Activated CD8-positive, alpha-beta T cell treated with anti-CD3 and anti-CD28 coated beads, Interleukin-2, amount 10 ng/mL, durations not matched to agents 7 days and 5 days (primary cell): ENCODE measurements around the gene PRRC2A. TPM values are rescaled to one million over a fixed set of nuclear protein-coding genes. Genes with fewer than 3 reads are reported as not detected.
A peak's percentile ranks its signal among the peaks of the same experiment; 100 is the strongest.

Source experiments
- ATAC-seq: fragments of 150-1000 bp; cut with Tn5 transposase; one replicate; pipeline ENCODE4 v1.10.0; 2021; ENCODE audit warnings: moderate library complexity
- CTCF ChIA-PET: fragments of 350-600 bp; sonication (Branson Sonifier 250); formaldehyde crosslinking; loops from one replicate; lab custom pipeline; 2021; ENCODE audit warnings: antibody characterized with exemption; lab: Charles Lee
- POLR2A ChIA-PET: fragments of 350-600 bp; sonication (Branson Sonifier 250); formaldehyde crosslinking; loops from one replicate; lab custom pipeline; 2021; ENCODE audit warnings: antibody characterized with exemption; lab: Charles Lee
- DNase-seq: peaks from one replicate; pipeline ENCODE4 v3.0.0-alpha.2; 2020
- H3K27ac Mint-ChIP-seq: one replicate; pipeline ENCODE4 v1.8.0; 2021; ENCODE audit warnings: mild to moderate bottlenecking, mixed read lengths
- H3K27me3 Mint-ChIP-seq: one replicate; pipeline ENCODE4 v1.8.0; 2021; ENCODE audit warnings: low read depth, mixed read lengths
- H3K36me3 Mint-ChIP-seq: one replicate; pipeline ENCODE4 v1.8.0; 2021; ENCODE audit warnings: low read depth, mixed read lengths
- H3K4me1 Mint-ChIP-seq: one replicate; pipeline ENCODE4 v1.8.0; 2021; ENCODE audit warnings: low read depth, mixed read lengths
- H3K4me3 Mint-ChIP-seq: one replicate; pipeline ENCODE4 v1.8.0; 2021; ENCODE audit warnings: mild to moderate bottlenecking, mixed read lengths
- H3K9me3 Mint-ChIP-seq: one replicate; pipeline ENCODE4 v1.8.0; 2022; ENCODE audit warnings: mixed read lengths; ENCODE audit not compliant: insufficient read depth
- total RNA-seq, 2 experiments: library from RNA; stranded (reverse); gene quantifications; one replicate each; pipeline ENCODE4 v1.2.3, GENCODE V29; 2021

PRRC2A gene
- total RNA-seq, 2 experiments from 2014 or later = 260 to 279 TPM

DNA sequence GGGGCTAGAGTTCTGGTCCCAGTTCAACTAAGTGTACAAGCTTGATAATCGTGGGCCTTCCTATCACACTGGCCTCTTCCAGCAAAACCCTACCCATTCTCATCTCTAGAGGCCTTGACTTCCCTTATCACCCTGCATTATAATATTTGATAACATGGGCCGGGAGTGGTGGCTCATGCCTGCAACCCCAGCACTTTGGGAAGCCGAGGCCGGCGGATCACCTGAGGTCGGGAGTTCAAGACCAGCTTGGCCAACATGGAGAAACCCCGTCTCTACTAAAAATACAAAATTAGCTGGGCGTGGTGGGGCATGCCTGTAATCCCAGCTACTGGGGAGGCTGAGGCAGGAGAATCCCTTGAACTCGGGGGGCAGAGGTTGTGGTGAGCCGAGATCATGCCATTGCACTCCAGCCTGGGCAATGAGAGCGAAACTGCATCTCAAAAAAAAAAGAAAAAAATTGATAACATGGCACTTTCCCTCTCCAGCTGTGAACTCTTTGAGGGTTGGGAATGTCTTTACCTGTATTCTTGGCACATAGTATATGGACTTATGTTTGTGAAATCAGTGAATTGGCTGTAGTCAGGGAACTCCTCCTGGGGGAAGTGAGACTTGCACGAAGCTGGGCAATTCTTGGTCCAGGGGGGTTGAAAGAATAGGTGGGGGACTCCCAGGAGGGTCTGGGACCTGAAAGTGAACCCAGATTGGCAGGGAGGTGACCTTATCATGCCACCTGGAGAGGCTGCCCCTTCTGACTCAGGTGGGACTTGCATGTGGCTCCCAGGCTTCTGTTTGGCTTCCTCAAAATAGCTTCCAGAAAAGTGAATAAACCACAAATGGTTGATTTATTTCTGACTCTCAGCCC lies 41.0 kb downstream of the PRRC2A start:
- H3K4me3 Mint-ChIP-seq = peak overlapping the region; percentile 91
- no peak for DNase-seq
- no peak for ATAC-seq
- H3K36me3 Mint-ChIP-seq = peaks cover 81% of the 10 kb centered on the region
- H3K4me1 Mint-ChIP-seq = peaks cover 80% of the 10 kb centered on the region
- ChIA-PET POLR2A (interaction anchor here (0.6 to 2.6 kb wide), 11 partner anchors 9 to 960 kb away, joined by 3 to 34 read pairs (median 4); partner anchors contain the start of genes ABHD16A, BAG6, CLIC1 and DDX39B), CTCF (interaction anchor here (1.0 to 2.6 kb wide), 5 partner anchors 8 to 262 kb away, joined by 3 to 6 read pairs (median 4); partner anchors contain the start of gene BAG6)
- H3K9me3 Mint-ChIP-seq = no peaks in the 10 kb centered on the region
- H3K27ac Mint-ChIP-seq = peak overlapping the region; percentile 86
- no peaks in the 10 kb centered on the region for H3K27me3 Mint-ChIP-seq

DNA sequence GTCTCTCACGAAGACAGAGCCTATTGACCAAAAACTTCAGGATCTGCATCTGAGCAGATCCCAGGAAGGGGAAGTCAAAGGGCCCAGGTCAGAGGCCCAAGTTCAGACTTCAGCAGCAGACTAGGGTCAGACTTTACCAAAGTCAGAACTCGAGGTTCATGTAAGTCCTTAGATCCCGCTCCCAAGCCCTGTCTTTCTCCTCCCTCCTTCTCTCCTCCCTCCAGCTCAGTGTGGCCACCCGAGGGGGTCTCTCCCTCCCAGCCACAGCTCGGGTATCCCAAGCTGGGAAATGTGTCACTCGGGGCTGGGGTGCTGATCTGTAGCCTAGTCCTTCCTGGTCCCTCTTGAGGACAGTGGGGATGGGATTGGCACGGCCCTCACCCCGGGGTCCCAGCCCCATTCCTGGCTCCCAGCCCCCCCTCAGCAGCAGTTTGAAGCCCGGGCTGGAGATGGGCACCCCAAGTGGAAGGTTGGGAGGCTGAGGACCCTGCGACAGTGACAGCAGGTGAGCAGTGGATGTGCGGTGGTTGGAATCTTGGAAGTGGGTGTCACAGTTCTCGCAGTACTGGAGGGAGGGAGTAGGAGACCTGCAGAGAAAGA lies 41.7 kb downstream of the PRRC2A start:
- Mint-ChIP-seq H3K4me3 (peak overlapping the region; percentile 55), H3K36me3 (peaks cover 81% of the 10 kb centered on the region), H3K27ac (peak overlapping the region; percentile 58), H3K9me3 (no peaks in the 10 kb centered on the region), H3K4me1 (peaks cover 80% of the 10 kb centered on the region), H3K27me3 (no peaks in the 10 kb centered on the region)
- ATAC-seq = no peak
- ChIA-PET CTCF (interaction anchor here (1.1 to 4.5 kb wide), 5 partner anchors 9 to 261 kb away, joined by 3 to 34 read pairs (median 6); partner anchors contain the start of gene BAG6), POLR2A (interaction anchor here (2.3 to 2.6 kb wide), 2 partner anchors 10 to 76 kb away, joined by 15 to 34 read pairs; partner anchors contain the start of genes BAG6, CLIC1 and MSH5)
- DNase-seq = no peak

DNA sequence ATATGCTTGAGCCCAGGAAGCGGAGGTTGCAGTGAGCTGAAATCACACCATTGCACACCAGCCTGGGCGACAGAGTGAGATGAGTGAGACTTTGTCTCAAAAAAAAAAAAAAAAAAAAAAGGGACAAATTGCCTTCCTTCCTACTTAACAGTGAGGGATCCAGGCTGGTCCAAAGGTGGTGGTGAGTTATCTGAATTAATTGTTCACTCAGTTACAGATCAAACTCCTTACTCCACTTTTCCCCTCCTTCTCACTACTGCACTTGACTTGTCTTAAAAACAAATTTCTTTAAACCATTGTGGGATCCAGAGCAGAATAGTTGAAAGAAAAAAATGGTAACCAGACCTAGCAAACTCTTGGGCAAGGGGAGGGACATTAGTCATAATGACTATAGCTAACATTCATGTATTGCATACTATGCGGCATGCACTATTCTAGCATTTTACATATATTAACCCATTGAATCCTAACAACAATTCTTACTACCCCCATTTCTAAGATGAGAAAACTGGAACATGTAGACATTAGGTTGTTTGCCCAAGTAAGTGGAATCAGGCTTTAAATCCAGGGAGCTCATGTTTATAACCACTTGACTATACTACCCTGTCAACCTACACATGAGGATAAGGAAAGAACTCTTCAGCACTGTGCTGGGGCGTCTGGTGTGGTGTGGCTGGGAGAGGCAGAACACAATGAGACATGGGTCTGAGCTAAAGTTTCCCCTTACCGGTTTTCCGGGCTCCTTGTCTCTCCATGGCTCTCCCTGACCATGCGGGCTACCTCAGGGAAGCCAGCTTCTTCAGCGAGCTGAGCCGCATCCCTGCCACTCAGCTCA lies 42.8 kb downstream of the PRRC2A start:
- no peak for DNase-seq
- peaks cover 80% of the 10 kb centered on the region for H3K4me1 Mint-ChIP-seq
- POLR2A ChIA-PET = interaction anchor here (0.6 to 4.5 kb wide), 7 partner anchors 9 to 163 kb away, joined by 3 to 109 read pairs (median 14); partner anchors contain the start of genes APOM, BAG6, DDX39B and HSPA1B
- peak overlapping the region; percentile 96 for H3K4me3 Mint-ChIP-seq
- peak overlapping the region; percentile 95 for H3K27ac Mint-ChIP-seq
- CTCF ChIA-PET = interaction anchor here (0.7 to 4.5 kb wide), 7 partner anchors 11 to 289 kb away, joined by 3 to 34 read pairs (median 4); partner anchors contain the start of genes ATP6V1G2, BAG6 and LTB
- peaks cover 81% of the 10 kb centered on the region for H3K36me3 Mint-ChIP-seq
- H3K27me3 Mint-ChIP-seq = no peaks in the 10 kb centered on the region
- H3K9me3 Mint-ChIP-seq = no peaks in the 10 kb centered on the region
- no peak for ATAC-seq

DNA sequence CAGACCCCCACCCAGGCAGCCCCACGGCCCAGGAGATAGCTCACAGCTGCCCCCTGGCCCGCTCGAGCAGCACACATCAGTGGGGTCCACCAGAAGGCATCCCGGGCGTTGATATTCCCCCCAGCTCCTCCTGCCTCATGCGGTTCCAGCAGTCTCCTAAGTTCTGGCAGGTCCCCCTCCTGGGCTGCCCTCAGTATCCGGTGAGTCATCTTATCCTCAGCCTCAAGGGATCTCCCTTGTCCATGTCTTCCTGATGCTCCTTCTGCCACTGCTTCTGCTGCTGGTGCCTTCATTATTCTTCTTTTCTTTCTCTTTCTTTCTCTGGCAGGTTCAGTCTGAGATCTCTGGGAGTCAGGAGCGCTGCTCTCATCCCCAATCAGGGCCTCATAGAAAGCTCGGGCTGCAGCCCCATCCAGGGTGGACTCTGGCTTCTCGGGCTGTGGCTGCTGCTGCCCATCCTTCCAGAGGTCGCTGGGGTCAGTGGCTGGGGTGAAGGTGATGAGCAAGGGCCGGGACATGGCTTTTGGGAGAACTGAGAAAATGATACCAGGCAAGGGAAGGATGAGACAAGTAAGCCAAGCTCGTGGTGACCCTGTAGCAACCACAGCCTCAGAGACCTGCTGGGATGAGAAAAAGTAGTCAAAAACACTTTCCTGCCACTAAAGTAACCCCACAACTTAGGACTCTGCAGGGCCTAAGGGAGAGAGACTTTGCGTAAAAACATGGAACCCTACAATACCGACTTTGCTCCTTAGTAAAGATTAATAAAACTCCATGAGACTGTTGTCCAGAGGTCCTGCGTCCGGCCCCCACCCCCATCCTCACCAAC lies 43.7 kb downstream of the PRRC2A start:
- Mint-ChIP-seq H3K36me3 (peaks cover 81% of the 10 kb centered on the region), H3K4me1 (peaks cover 79% of the 10 kb centered on the region), H3K9me3 (no peaks in the 10 kb centered on the region), H3K27me3 (no peaks in the 10 kb centered on the region), H3K4me3 (peak overlapping the region; percentile 96), H3K27ac (peak overlapping the region; percentile 95)
- POLR2A ChIA-PET = interaction anchor here (0.7 to 4.5 kb wide), 21 partner anchors 8 to 1307 kb away, joined by 3 to 109 read pairs (median 5); partner anchors contain the start of genes APOM, BAG6, DDX39B and HSPA1A
- no peak for DNase-seq
- CTCF ChIA-PET = interaction anchor here (0.8 to 4.5 kb wide), 12 partner anchors 11 to 288 kb away, joined by 3 to 34 read pairs (median 4); partner anchors contain the start of genes ATP6V1G2, BAG6, HSPA1B and LTB
- no peak for ATAC-seq

DNA sequence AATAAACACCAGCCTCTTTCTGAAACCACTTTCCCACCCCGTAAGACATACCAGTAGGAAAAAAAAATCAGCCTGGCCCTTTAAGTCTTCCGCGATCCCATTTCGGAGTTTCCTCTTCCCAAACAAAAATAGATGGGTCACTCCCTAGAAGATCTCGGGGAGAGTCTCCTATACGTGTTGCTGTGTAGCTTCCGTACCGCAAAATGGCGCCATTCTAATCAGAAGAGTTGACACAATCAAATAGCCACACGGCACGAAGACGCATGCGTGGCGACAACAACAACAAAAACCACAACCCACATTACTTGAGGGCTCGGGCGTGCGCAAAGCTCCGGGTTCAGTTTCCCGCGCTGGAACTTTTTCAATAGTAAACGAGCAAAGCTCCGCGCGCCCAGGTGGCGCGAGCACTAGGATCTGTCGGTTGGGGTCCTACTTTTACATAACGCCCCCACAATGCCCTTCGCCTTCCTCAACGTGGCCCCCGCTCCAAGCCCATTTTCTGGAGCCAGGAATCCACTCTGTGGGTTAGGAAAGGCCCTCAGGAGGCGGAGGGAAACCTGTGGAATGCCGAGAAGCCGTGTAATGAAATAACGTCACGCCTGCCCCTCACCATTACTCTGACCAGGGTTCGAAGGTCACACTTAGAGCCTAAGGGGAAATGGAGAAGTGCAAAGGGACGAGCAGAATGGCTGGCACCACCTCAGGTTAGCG lies 44.4 kb downstream of the PRRC2A start, which contains the start of gene GPANK1:
TSS of gene GPANK1 (minus strand) at position 208 of the 711 bp plus-strand sequence. CDS start 519 bp downstream, outside the sequence.
- POLR2A ChIA-PET = interaction anchor here (0.7 to 4.5 kb wide), 22 partner anchors 11 to 1307 kb away, joined by 3 to 109 read pairs (median 6); partner anchors contain the start of genes ABHD16A, APOM, BAG6 and DDX39B
- peak within 1 kb of the TSS; percentile 95 for H3K27ac Mint-ChIP-seq
- H3K4me1 Mint-ChIP-seq = peaks cover 77% of the 10 kb centered on the region
- peak; percentile 34 for ATAC-seq
- H3K4me3 Mint-ChIP-seq = peak within 1 kb of the TSS; percentile 96
- CTCF ChIA-PET = interaction anchor here (0.8 to 4.5 kb wide), 8 partner anchors 12 to 163 kb away, joined by 3 to 34 read pairs (median 4); partner anchors contain the start of genes ATP6V1G2, BAG6, HSPA1B and NFKBIL1
- DNase-seq = peak; percentile 96
- no peaks in the 10 kb centered on the region for H3K27me3 Mint-ChIP-seq
- peaks cover 82% of the 10 kb centered on the region for H3K36me3 Mint-ChIP-seq
- no peaks in the 10 kb centered on the region for H3K9me3 Mint-ChIP-seq

DNA sequence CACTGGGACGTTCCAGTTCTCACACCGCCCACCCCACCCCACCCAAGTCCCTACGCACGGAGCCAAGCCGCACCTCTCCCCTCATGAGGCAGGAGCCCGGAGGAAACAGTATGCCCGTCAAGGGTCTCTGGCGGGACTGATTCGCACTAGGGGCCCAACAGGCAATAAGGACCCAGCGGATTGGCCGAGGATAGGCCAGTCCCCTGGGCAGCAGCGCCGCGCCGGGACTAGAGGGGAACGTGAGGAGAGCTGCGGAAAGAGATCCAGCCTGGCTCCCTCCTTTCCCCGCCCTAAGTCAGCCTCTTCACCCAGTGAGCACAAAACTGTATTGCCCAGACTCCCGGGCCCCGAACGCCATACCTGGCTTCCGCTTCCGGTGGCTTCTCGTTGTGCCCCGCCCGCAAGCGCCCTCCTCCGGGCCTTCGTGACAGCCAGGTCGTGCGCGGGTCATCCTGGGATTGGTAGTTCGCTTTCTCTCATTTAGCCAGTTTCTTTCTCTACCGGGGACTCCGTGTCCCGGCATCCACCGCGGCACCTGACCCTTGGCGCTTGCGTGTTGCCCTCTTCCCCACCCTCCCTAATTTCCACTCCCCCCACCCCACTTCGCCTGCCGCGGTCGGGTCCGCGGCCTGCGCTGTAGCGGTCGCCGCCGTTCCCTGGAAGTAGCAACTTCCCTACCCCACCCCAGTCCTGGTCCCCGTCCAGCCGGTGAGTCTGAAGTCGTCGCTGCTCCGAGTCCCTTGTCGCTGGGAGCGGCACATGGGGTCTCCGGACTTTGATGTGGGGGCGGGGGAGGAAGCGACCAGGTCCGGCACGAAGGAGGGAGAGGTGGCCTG lies 45.2 kb downstream of the PRRC2A start, which contains the start of gene CSNK2B:
TSS of gene CSNK2B (plus strand) at position 580 of the 836 bp plus-strand sequence. CDS start 752 bp downstream, outside the sequence.
- CTCF ChIA-PET = interaction anchor here (1.1 to 4.5 kb wide), 4 partner anchors 13 to 104 kb away, joined by 3 to 34 read pairs (median 4); partner anchors contain the start of genes BAG6 and MSH5
- H3K27ac Mint-ChIP-seq = peak within 1 kb of the TSS; percentile 95
- ATAC-seq = peak; percentile 85

DNA sequence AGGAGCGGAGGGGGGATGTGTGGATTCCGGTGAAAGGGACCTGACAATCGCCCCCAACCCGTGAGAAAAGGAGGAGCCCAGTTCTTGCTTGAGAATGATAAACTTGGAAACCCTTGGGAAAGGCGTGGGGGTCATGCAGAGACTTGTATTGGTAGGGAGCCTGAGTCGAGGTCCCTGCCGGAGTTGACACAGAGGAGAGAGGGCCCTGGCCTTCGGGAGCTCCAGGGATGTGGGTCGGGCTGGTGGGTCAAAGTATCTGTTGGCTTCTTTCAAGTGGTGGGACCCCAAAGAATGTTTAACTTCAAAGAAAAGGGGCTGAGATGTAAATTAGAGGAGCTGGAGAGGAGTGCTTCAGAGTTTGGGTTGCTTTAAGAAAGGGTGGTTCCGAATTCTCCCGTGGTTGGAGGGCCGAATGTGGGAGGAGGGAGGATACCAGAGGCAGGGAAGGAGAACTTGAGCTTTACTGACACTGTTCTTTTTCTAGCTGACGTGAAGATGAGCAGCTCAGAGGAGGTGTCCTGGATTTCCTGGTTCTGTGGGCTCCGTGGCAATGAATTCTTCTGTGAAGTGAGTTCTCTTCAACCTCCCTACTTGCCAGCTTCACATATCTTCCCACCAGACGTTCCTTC lies 45.9 kb downstream of the PRRC2A start:
- H3K27ac Mint-ChIP-seq = peak overlapping the region; percentile 95
- H3K4me3 Mint-ChIP-seq = peak overlapping the region; percentile 96
- H3K4me1 Mint-ChIP-seq = peaks cover 65% of the 10 kb centered on the region
- H3K9me3 Mint-ChIP-seq = no peaks in the 10 kb centered on the region
- ATAC-seq (no peak), DNase-seq (no peak)
- ChIA-PET CTCF (interaction anchor here (0.6 to 4.5 kb wide), 7 partner anchors 13 to 161 kb away, joined by 3 to 34 read pairs (median 3); partner anchors contain the start of genes BAG6, HSPA1B and MSH5), POLR2A (interaction anchor here (0.8 to 4.5 kb wide), 5 partner anchors 13 to 124 kb away, joined by 3 to 109 read pairs (median 23); partner anchors contain the start of genes APOM, BAG6, DDX39B and MSH5)
- no peaks in the 10 kb centered on the region for H3K27me3 Mint-ChIP-seq
- H3K36me3 Mint-ChIP-seq = peaks cover 88% of the 10 kb centered on the region

More for the DNA sequence above, 45.2 kb downstream of the PRRC2A start, which contains the start of gene CSNK2B:
- H3K9me3 Mint-ChIP-seq = no peaks in the 10 kb centered on the region
- H3K4me3 Mint-ChIP-seq = peak within 1 kb of the TSS; percentile 96
- POLR2A ChIA-PET = interaction anchor here (0.7 to 4.5 kb wide), 20 partner anchors 12 to 1306 kb away, joined by 3 to 109 read pairs (median 6); partner anchors contain the start of genes ABHD16A, APOM, BAG6 and DDX39B
- H3K27me3 Mint-ChIP-seq = no peaks in the 10 kb centered on the region
- DNase-seq = peak; percentile 99
- H3K4me1 Mint-ChIP-seq = peaks cover 73% of the 10 kb centered on the region
- peaks cover 85% of the 10 kb centered on the region for H3K36me3 Mint-ChIP-seq

DNA sequence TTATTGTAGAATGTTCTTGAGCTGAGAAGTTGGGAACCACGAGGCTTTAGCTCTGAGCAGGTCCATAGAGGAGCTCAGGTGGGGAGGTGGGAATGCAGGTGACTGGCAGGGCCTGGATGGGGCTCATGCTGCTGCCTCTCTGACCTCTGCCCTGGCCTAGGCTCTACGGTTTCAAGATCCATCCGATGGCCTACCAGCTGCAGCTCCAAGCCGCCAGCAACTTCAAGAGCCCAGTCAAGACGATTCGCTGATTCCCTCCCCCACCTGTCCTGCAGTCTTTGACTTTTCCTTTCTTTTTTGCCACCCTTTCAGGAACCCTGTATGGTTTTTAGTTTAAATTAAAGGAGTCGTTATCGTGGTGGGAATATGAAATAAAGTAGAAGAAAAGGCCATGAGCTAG lies 49.2 kb downstream of the PRRC2A start, which contains the start of gene LY6G5B:
TSS of gene LY6G5B (plus strand) at position 301 of the 400 bp plus-strand sequence. CDS start 975 bp downstream, outside the sequence.
- peaks cover 76% of the 10 kb centered on the region for H3K36me3 Mint-ChIP-seq
- H3K9me3 Mint-ChIP-seq = no peaks in the 10 kb centered on the region
- POLR2A ChIA-PET = interaction anchor here (1.3 kb wide), 1 partner anchor 71 kb away, joined by 4 read pairs; the partner anchor contains the start of gene MSH5
- no peaks in the 10 kb centered on the region for H3K27me3 Mint-ChIP-seq
- DNase-seq = no peak
- H3K4me3 Mint-ChIP-seq = no peak within 1 kb of the TSS
- peaks cover 37% of the 10 kb centered on the region for H3K4me1 Mint-ChIP-seq
- CTCF ChIA-PET = interaction anchor here (0.7 to 1.4 kb wide), 2 partner anchors 15 to 21 kb away, joined by 3 read pairs; no protein-coding TSS in a partner anchor
- no peak for ATAC-seq
- peak within 1 kb of the TSS; percentile 24 for H3K27ac Mint-ChIP-seq
